ENCODE results near the gene MZT2A.
A peak's percentile ranks its signal among the peaks of the same experiment; 100 is the strongest.
"Not testable (repeated sequence)": the region's sequence is repeated elsewhere in the genome, so short reads cannot be mapped to it uniquely, and the experiment has no call there.

MZT2A gene

GRCh38 chr2:131492015-131492417, at the start of gene MZT2A:
MZT2A (minus strand) TSS chr2:131492397; CDS start chr2:131492376, 21 bp downstream.
- peak; percentile 33 for DNase-seq (ENCODE audit: low spot score)

- not testable (repeated sequence) for DNase-seq (ENCODE audit: low spot score)
Measured at GRCh38 chr2:131538856-131539255, 46.7 kb upstream of the MZT2A start.

GRCh38 chr2:131536841-131537240, 44.6 kb upstream of the MZT2A start:
- not testable (repeated sequence) for DNase-seq (ENCODE audit: low spot score)

- DNase-seq (ENCODE audit: low spot score) = not testable (repeated sequence)
Measured at GRCh38 chr2:131535951-131536826, 44.0 kb upstream of the MZT2A start.

GRCh38 chr2:131535526-131535925, 43.3 kb upstream of the MZT2A start:
- DNase-seq (ENCODE audit: low spot score) = no peak

GRCh38 chr2:131534965-131535364, 42.8 kb upstream of the MZT2A start:
- not testable (repeated sequence) for DNase-seq (ENCODE audit: low spot score)

- DNase-seq (ENCODE audit: low spot score) = not testable (repeated sequence)
Measured at GRCh38 chr2:131534317-131534672, 42.1 kb upstream of the MZT2A start.

GRCh38 chr2:131533609-131534316, 41.6 kb upstream of the MZT2A start:
- DNase-seq (ENCODE audit: low spot score) = not testable (repeated sequence)

GRCh38 chr2:131532723-131533608, 40.8 kb upstream of the MZT2A start:
- DNase-seq (ENCODE audit: low spot score) = not testable (repeated sequence)

- DNase-seq (ENCODE audit: low spot score) = not testable (repeated sequence)
Measured at GRCh38 chr2:131531547-131532185, 39.5 kb upstream of the MZT2A start.

- not testable (repeated sequence) for DNase-seq (ENCODE audit: low spot score)
Measured at GRCh38 chr2:131530626-131531344, 38.6 kb upstream of the MZT2A start.

GRCh38 chr2:131529864-131530445, 37.8 kb upstream of the MZT2A start:
- not testable (repeated sequence) for DNase-seq (ENCODE audit: low spot score)

- not testable (repeated sequence) for DNase-seq (ENCODE audit: low spot score)
Measured at GRCh38 chr2:131528981-131529863, 37.0 kb upstream of the MZT2A start.

GRCh38 chr2:131527131-131528001, 35.2 kb upstream of the MZT2A start, which contains the start of gene CCDC74A:
CCDC74A (plus strand) TSS chr2:131527888; CDS start chr2:131527971, 83 bp downstream.
- not testable (repeated sequence) for DNase-seq (ENCODE audit: low spot score)

GRCh38 chr2:131525256-131525655, 33.1 kb upstream of the MZT2A start:
- DNase-seq (ENCODE audit: low spot score) = not testable (repeated sequence)

GRCh38 chr2:131521961-131522781, 30.0 kb upstream of the MZT2A start:
- DNase-seq (ENCODE audit: low spot score) = no peak

- DNase-seq (ENCODE audit: low spot score) = not testable (repeated sequence)
Measured at GRCh38 chr2:131521524-131521923, 29.3 kb upstream of the MZT2A start.
